ENCODE results near the gene ACACB.

The ACACB gene

GRCh38 chr12:109110988-109111495, 5.3 kb upstream of the ACACB start:
- DNase-seq = peak; percentile 65

DNA sequence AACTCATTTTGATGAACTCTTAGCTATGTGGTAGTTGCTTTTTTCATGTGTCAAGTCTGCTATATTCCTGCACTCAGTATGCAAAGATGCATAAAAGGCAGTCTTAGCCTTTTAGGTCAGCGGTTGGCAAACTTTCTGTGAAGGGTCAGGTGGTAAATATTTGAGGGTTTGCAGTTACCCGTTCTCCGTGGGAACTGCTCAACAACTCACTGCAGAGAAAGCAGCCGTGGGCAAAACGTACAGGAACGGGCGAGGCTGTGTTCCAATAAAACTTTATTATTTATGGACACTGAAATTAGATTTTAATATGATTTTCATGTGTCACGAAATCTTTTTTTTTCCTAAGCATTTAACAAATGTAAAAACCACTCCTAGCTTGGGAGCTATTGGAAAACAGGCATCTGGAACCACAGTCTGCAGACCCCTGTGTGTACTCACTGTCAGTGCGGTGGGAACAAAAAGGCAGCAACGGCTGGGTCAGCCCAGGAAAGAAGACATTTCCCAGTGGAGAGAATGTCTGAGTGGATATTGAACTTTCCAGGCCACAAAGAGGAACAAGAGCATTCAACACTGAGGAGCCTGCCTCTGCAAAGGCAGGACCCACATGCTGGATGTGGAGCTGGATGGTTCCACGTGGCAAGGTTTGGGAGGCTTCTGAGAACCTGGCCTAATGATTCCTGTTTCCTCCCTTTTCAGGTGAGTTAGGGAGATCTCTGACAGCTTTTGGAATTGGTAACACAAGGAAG, 3.5 kb upstream of the ACACB start:
- DNase-seq = no peak

GRCh38 chr12:109113661-109114321, 2.6 kb upstream of the ACACB start:
- no peak for DNase-seq

GRCh38 chr12:109114644-109115043, 1.7 kb upstream of the ACACB start:
- no peak for DNase-seq

- DNase-seq = no peak
Observed at GRCh38 chr12:109115404-109115757, 1.0 kb upstream of the ACACB start.

DNA sequence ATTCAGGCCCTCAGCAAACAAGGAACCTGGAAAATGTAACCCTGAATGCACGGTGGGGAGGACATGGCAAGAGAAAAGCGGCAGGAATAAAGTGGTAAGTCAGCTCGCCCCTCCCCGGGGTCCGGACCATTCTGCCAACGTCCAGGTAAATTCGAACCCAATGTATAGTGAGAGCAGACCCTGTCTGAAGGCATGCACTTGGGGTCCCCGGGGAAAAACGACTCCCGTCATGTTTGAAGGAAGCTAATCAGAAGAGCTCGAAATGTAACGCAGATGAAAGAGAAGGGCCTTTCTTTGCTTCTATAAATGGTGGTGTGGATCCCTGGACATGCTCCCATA, 193 bp downstream of the ACACB start:
- DNase-seq = no peak

DNA sequence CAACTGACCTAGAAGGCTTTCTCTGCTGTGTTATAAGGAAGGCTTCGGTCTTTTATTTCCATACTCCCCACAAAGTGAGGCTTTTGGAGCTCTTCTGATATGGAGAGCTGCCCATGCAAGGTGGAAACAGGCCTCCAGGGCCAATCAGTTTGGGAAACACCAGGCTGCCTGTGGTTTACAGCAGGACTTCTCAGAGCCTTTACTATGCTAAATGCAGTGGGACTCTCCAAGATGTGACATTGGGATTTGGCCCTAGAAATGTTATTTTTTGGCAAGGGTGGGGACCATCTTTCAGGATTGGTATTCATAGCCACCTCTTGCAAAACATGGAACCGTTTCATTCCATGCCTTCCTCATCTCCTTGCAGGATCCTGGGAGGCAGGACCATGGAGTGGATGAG, 3.7 kb downstream of the ACACB start:
- no peak for DNase-seq

- DNase-seq = no peak
Observed at GRCh38 chr12:109120557-109120956, 4.2 kb downstream of the ACACB start.

- no peak for DNase-seq
Observed at GRCh38 chr12:109121346-109121880, 5.0 kb downstream of the ACACB start.

DNA sequence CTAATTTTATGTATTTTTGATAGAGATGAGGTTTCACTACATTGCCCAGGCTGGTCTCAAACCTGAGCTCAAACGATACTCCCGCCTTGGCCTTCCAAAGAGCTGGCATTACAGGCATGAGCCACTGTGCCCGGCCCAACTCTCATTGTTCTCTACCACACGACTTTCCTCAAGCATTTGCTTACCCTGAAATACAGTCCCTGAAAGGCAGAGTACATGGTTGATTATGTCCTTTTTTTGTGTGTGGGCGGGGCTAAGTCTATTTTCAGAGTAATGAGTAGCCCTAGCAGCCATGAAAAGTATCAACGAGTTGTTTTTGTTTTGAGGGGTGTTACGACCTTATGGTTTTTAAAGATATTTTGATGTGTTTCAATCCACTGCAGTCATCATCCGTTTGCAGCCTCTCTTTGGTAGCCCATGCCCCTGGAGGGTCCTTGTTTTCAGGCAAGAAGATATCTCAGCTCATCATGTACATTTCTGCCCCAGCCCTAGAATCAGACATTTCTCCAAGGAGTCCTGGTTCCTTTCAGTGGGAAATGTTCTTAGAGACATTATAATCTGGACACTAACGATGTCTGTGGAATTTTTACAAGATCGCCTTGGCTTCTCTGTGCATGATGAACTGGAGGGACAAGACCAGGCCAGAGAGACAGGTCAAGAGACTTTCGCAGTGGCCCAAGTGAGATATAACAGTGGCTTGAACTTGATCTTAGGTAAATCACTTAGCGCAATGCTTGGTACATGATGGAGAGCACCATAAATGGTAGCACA, 8.7 kb downstream of the ACACB start:
- no peak for DNase-seq

DNA sequence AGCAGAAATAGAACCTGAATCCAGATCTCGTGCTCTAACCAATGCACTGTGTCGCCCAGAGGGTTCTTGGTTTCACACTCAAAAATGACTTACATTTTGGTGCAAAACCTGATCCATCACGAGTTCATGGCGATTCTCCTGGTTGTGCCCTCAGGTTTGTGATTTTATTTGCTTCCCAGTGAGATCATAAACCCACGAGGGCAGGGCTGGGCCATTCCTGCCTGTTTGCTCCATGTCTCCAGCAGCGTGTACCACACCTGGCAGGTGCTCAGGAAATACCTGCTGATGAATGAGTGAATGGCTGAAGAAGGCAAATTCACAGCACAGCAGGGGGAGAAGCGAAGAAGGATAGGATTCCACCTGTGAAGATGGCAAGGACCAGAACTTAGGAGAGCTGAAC, 9.4 kb downstream of the ACACB start:
- no peak for DNase-seq

DNA sequence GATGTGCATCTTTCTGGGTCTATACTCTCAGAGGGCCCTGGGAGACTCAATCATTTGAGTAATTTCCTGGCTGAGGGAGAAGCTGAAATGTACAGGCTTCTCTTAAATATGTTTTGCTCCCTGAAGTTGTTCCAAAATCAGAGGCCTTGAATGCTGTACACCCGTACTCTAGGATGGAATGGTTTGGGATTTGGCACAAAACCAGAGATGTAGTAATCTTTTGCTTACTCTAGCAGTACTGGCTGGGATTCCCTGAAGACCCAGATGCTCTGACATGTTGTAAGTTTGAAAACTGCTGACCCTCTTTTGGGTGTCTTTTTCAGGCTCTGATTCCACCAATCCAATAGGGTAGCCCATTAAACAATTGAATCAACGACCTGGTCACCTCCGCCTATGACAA, 10.4 kb downstream of the ACACB start:
- no peak for DNase-seq

DNA sequence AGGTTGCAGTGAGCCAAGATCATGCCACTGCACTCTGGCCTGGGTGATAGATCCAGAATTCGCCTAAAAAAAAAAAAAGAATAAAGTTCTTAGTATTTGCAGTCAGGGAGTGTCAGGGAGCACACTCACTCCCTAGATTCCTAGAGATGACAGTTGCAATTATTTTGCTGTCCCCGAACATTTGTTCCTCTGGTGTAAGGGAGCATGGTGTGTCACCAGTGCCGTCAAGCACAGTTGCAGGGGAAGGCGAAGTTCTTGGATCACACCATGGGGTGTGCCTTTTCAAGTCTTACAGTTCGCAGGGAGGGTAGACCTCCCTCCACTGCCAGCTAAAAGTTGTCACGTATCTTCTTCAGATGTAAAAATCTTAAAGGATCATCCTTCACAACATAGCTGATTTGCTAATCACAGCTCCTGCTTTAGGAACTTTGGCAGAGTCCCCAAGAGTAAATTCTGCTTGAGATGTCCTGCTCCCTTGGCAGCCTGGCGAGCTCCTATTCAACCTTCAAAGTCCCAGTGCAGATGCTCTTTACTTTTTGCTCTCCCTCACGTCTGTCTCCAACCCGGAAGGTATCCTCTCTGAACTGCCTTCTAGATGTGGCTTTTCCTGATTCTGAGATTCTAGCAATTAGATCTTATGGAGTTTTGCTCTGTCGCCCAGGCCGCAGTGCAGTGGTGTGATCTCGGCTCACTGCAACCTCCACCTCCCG, 11.3 kb downstream of the ACACB start:
- DNase-seq = no peak

GRCh38 chr12:109130297-109131153, 14.1 kb downstream of the ACACB start:
- DNase-seq = no peak

- DNase-seq = no peak
Observed at GRCh38 chr12:109131154-109132050, 15.0 kb downstream of the ACACB start.

DNA sequence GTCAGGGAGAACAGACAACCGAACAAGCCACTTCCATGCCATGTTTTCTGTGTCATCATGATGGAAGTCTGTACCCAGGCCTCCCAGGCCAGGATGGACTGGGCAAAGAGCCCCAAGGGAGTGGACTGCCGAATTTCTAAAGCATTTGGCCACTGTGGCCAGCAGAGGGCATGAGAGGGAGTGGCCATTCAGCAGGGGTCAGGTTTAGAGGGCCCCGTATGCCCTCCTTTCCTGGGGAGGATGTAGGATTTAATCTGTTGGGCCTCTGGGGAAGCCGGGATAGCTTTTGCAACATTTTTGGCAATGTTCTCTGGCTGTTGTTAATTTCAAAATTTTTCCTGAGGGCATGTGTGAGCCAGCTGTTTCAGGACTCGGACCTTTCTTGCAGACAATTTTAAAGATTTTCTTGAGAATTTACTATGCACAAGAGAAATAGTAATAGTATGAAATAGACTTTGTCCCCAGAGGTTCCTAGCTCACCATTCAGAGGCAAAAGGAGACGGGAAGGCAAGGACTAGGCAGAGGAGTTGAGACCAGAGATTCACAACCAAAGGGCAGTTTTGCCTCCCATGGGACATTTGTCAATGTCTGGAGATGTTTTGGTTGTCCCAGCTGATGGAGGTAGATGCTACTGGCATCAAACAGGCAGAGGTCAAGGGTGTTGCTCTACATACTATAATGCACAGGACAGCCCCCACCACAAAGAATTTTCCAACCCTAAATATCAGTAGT, 18.0 kb downstream of the ACACB start:
- peak; percentile 25 for DNase-seq

DNA sequence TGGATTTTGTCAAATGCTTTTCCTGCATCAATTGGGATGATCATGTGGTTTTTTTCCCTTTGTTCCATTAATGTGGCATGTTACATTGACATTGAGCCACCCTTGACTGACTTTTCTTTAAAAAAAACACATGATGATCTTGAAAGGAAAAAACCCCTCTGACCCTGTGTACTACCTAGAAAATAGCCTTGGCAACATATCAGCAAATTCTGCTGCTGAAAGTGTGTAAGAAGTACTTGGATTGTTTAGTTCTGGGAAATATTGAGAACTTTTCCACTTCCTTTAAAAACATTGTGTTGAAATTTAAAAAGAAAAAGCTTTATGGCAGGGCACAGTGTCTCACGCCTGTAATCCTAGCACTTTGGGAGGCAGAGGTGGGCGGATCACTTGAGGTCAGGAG, 20.7 kb downstream of the ACACB start:
- peak; percentile 39 for DNase-seq

DNA sequence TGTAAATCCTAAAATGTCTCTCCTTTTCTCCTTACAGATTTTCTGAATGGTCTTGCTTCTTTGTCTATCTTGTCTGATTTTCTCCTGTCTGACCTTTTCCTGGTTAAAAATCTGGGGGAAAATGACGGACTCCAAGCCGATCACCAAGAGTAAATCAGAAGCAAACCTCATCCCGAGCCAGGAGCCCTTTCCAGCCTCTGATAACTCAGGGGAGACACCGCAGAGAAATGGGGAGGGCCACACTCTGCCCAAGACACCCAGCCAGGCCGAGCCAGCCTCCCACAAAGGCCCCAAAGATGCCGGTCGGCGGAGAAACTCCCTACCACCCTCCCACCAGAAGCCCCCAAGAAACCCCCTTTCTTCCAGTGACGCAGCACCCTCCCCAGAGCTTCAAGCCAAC, 23.0 kb downstream of the ACACB start:
- no peak for DNase-seq

- no peak for DNase-seq
Observed at GRCh38 chr12:109139791-109140190, 23.4 kb downstream of the ACACB start.

GRCh38 chr12:109140560-109140959, 24.2 kb downstream of the ACACB start:
- DNase-seq = no peak
